ENCODE results near the gene DOCK6.

- TF ChIP-seq PATZ1 (CRISPR knock-in tag; IDR thresholded peaks at IDR 0.05; ENCODE audit: borderline replicate concordance) = no peak
- TF ChIP-seq TCF4 (CRISPR knock-in tag; IDR thresholded peaks at IDR 0.05; ENCODE audit: borderline replicate concordance) = no peak
- TF ChIP-seq ARNTL (CRISPR knock-in tag; IDR thresholded peaks at IDR 0.05; ENCODE audit: borderline replicate concordance, low read depth) = no peak
- TF ChIP-seq OSR1 (CRISPR knock-in tag; IDR thresholded peaks at IDR 0.05) = no peak
- no peak for TF ChIP-seq GLIS3 (CRISPR knock-in tag; IDR thresholded peaks at IDR 0.05)
- no peak for TF ChIP-seq CREB5 (CRISPR knock-in tag; IDR thresholded peaks at IDR 0.05; ENCODE audit: low read depth)
- no peak for TF ChIP-seq ZNF8 (CRISPR knock-in tag; IDR thresholded peaks at IDR 0.05)
- TF ChIP-seq SNAI2 (CRISPR knock-in tag; IDR thresholded peaks at IDR 0.05) = no peak
- no peak for TF ChIP-seq BACH2 (CRISPR knock-in tag; IDR thresholded peaks at IDR 0.05; ENCODE audit: borderline replicate concordance)
- TF ChIP-seq RARB (CRISPR knock-in tag; IDR thresholded peaks at IDR 0.05) = no peak
- no peak for TF ChIP-seq TOX (CRISPR knock-in tag; IDR thresholded peaks at IDR 0.05; ENCODE audit: borderline replicate concordance)
- no peak for TF ChIP-seq ZFP30 (CRISPR knock-in tag; IDR thresholded peaks at IDR 0.05)
- no peak for TF ChIP-seq PPARA (CRISPR knock-in tag; IDR thresholded peaks at IDR 0.05; ENCODE audit: borderline replicate concordance)
- TF ChIP-seq ZNF70 (CRISPR knock-in tag; IDR thresholded peaks at IDR 0.05) = no peak
Measured at GRCh38 chr19:11234486-11235075, 27.7 kb downstream of the DOCK6 start.

Measured in SK-N-SH treated with all-trans-retinoic acid at 6 μM for 48 hours (cell line).